ENCODE measurements around the gene CRB3. TPM values are rescaled to one million over a fixed set of nuclear protein-coding genes. Genes with fewer than 3 reads are reported as not detected.

CRB3 gene
- total RNA-seq, 4 donors from 2014 or later = 10.2 TPM; not detected in 3

GRCh38 chr19:6429419-6430221 is 34.5 kb upstream of the CRB3 start:
- Histone ChIP-seq H3K27ac (no peak overlapping the region), H3K9me3 (no peaks in the 10 kb centered on the region), H3K27me3 (no peaks in the 10 kb centered on the region), H3K36me3 (no peaks in the 10 kb centered on the region), H3K4me3 (no peak overlapping the region), H3K4me1 (no peaks in the 10 kb centered on the region)
- no peak for DNase-seq
- intact Hi-C loops (cut with DNase I; ENCODE audit: low total_unique reads) = no loop called here
- TF ChIP-seq CTCF (IDR thresholded peaks at IDR 0.05) (no peak), POLR2A (IDR thresholded peaks at IDR 0.05) (no peak)

GRCh38 chr19:6431891-6432290 is 32.2 kb upstream of the CRB3 start:
- H3K27ac ChIP-seq = no peak overlapping the region
- no peaks in the 10 kb centered on the region for H3K4me1 ChIP-seq
- H3K36me3 ChIP-seq = no peaks in the 10 kb centered on the region
- DNase-seq = no peak
- intact Hi-C loops (cut with DNase I; ENCODE audit: low total_unique reads) = no loop called here
- H3K4me3 ChIP-seq = no peak overlapping the region
- TF ChIP-seq CTCF (IDR thresholded peaks at IDR 0.05) (no peak), POLR2A (IDR thresholded peaks at IDR 0.05) (no peak)
- no peaks in the 10 kb centered on the region for H3K9me3 ChIP-seq
- no peaks in the 10 kb centered on the region for H3K27me3 ChIP-seq

- no peak for DNase-seq
- no peak for TF ChIP-seq CTCF (IDR thresholded peaks at IDR 0.05)
- no peak for TF ChIP-seq POLR2A (IDR thresholded peaks at IDR 0.05)
- Histone ChIP-seq H3K27me3 (no peaks in the 10 kb centered on the region), H3K9me3 (no peaks in the 10 kb centered on the region), H3K4me3 (no peak overlapping the region), H3K4me1 (no peaks in the 10 kb centered on the region), H3K36me3 (no peaks in the 10 kb centered on the region), H3K27ac (no peak overlapping the region)
- intact Hi-C loops (cut with DNase I; ENCODE audit: low total_unique reads) = no loop called here
These were observed 30.9 kb upstream of the CRB3 start for GRCh38 chr19:6433165-6433564.

- no peak within 1 kb of the TSS for H3K4me3 ChIP-seq
- no peak within 1 kb of the TSS for H3K27ac ChIP-seq
- DNase-seq = no peak
- H3K27me3 ChIP-seq = no peaks in the 10 kb centered on the region
- no peak for TF ChIP-seq CTCF (IDR thresholded peaks at IDR 0.05)
- no peak for TF ChIP-seq POLR2A (IDR thresholded peaks at IDR 0.05)
- H3K36me3 ChIP-seq = no peaks in the 10 kb centered on the region
- no peaks in the 10 kb centered on the region for H3K4me1 ChIP-seq
- intact Hi-C loops (cut with DNase I; ENCODE audit: low total_unique reads) = no loop called here
- H3K9me3 ChIP-seq = no peaks in the 10 kb centered on the region
These were observed 30.4 kb upstream of the CRB3 start, which contains the start of gene SLC25A41 for GRCh38 chr19:6433663-6434062. SLC25A41 (minus strand) TSS chr19:6433763; CDS start chr19:6433693, 70 bp downstream.

GRCh38 chr19:6439743-6440142 is 24.3 kb upstream of the CRB3 start:
- Histone ChIP-seq H3K9me3 (no peaks in the 10 kb centered on the region), H3K4me3 (no peak overlapping the region), H3K36me3 (no peaks in the 10 kb centered on the region), H3K27ac (no peak overlapping the region), H3K27me3 (no peaks in the 10 kb centered on the region), H3K4me1 (no peaks in the 10 kb centered on the region)
- DNase-seq = no peak
- TF ChIP-seq POLR2A (IDR thresholded peaks at IDR 0.05) (no peak), CTCF (IDR thresholded peaks at IDR 0.05) (no peak)
- intact Hi-C loops (cut with DNase I; ENCODE audit: low total_unique reads) = no loop called here

Measured in uterus (tissue), 4 donors.